B cell (primary cell): ENCODE measurements around the gene ARHGAP27. TPM values are rescaled to one million over a fixed set of nuclear protein-coding genes. Genes with fewer than 3 reads are reported as not detected.

ENCODE experiments used
- ATAC-seq: fragments of 200-7000 bp; cut with Tn5 transposase; one replicate; pipeline ENCODE4 v1.10.0; 2021; ENCODE audit warnings: low read depth, mild to moderate bottlenecking, moderate number of reproducible peaks, moderate library complexity
- CTCF ChIA-PET: fragments of 350-600 bp; sonication (Branson Sonifier 250); formaldehyde crosslinking; loops from one replicate; lab custom pipeline; 2021; ENCODE audit warnings: antibody characterized with exemption, inconsistent platforms; lab: Charles Lee
- POLR2A ChIA-PET: fragments of 350-600 bp; sonication (Branson Sonifier 250); formaldehyde crosslinking; loops from one replicate; lab custom pipeline; 2021; ENCODE audit warnings: antibody characterized with exemption; lab: Charles Lee
- DNase-seq: peaks from one replicate; pipeline ENCODE4 v3.0.0; 2013
- H2AFZ ChIP-seq: 2 replicates; pipeline ENCODE4 v1.6.1; 2012; ENCODE audit warnings: mild to moderate bottlenecking, low read depth, low read length; ENCODE audit not compliant: insufficient read depth, poor library complexity, severe bottlenecking
- H3K27ac ChIP-seq, 2 donors: 1 replicate in 1 of 2; 2 replicates in 1 of 2; pipeline ENCODE4 v1.5.1; 2012 to 2013; ENCODE audit warnings: low read length in 2 of 2, mild to moderate bottlenecking in 2 of 2, moderate library complexity in 1 of 2
- H3K27me3 ChIP-seq, 4 experiments: fragments of 200-600 bp in 1 of 4; sonication (generic) in 1 of 4; replicated peaks in 1 of 4; 1 replicate in 2 of 4; 2 replicates in 2 of 4; pipeline versions ENCODE4 v1.6.1 to v1.7.0; 2013 to 2016; ENCODE audit warnings: low read length in 3 of 4, mild to moderate bottlenecking in 2 of 4, mixed read lengths in 1 of 4, moderate library complexity in 1 of 4; ENCODE audit not compliant: insufficient read depth in 4 of 4, control insufficient read depth in 3 of 4; ENCODE audit errors: control extremely low read depth in 1 of 4
- H3K36me3 ChIP-seq, 2 experiments: replicated peaks in 1 of 2; 1 replicate in 1 of 2; 2 replicates in 1 of 2; pipeline versions ENCODE4 v1.6.1 to v1.7.1; 2013; ENCODE audit warnings: low read length in 1 of 2; ENCODE audit not compliant: insufficient read depth in 2 of 2, control insufficient read depth in 1 of 2; ENCODE audit errors: control extremely low read depth in 1 of 2, extremely low read depth in 1 of 2
- H3K4me1 ChIP-seq, 2 donors: fragments of 200-600 bp in 1 of 2; sonication (generic) in 1 of 2; 1 replicate in 1 of 2; 2 replicates in 1 of 2; pipeline versions ENCODE4 v1.5.1 to v1.6.1; 2013 to 2017; ENCODE audit warnings: low read length in 2 of 2; ENCODE audit not compliant: control insufficient read depth in 2 of 2, insufficient read depth in 2 of 2
- H3K4me2 ChIP-seq: replicated peaks from 2 replicates; pipeline ENCODE3; 2012; ENCODE audit warnings: mild to moderate bottlenecking, low read depth, low read length; ENCODE audit not compliant: poor library complexity, severe bottlenecking
- H3K4me3 ChIP-seq, 5 experiments: fragments of 200-600 bp in 1 of 5; sonication (generic) in 1 of 5; 1 replicate in 3 of 5; 2 replicates in 2 of 5; pipeline versions ENCODE4 v1.5.1 to v1.7.0; 2011 to 2016; ENCODE audit warnings: low read length in 4 of 5, mild to moderate bottlenecking in 4 of 5, low read depth in 2 of 5, control low read depth in 1 of 5, moderate library complexity in 1 of 5; ENCODE audit not compliant: insufficient read depth in 1 of 5; ENCODE audit errors: control extremely low read depth in 1 of 5, extremely low read depth in 1 of 5
- H3K79me2 ChIP-seq: fragments of 200-600 bp; sonication (generic); one replicate; pipeline ENCODE4 v1.6.0; 2016; ENCODE audit warnings: low read length; ENCODE audit not compliant: control insufficient read depth, insufficient read depth
- H3K9ac ChIP-seq: fragments of 200-600 bp; sonication (generic); 2 replicates; pipeline ENCODE4 v1.6.1; 2017; ENCODE audit warnings: mild to moderate bottlenecking, low read length, moderate library complexity
- H3K9me3 ChIP-seq, 3 donors: one replicate each; pipeline versions ENCODE4 v1.6.1 to v1.7.1; 2013; ENCODE audit warnings: low read length in 2 of 3; ENCODE audit not compliant: control insufficient read depth in 2 of 3, insufficient read depth in 1 of 3; ENCODE audit errors: control extremely low read depth in 1 of 3
- H4K20me1 ChIP-seq: 2 replicates; pipeline ENCODE4 v1.6.0; 2012; ENCODE audit warnings: mild to moderate bottlenecking, low read length; ENCODE audit not compliant: insufficient read depth, control insufficient read depth, poor library complexity, severe bottlenecking
- H3K27ac Mint-ChIP-seq: one replicate; pipeline ENCODE4 v1.8.0; 2021; ENCODE audit warnings: mixed read lengths
- H3K27me3 Mint-ChIP-seq: one replicate; pipeline ENCODE4 v1.8.0; 2021; ENCODE audit warnings: mixed read lengths
- H3K4me1 Mint-ChIP-seq: one replicate; pipeline ENCODE4 v1.8.0; 2021; ENCODE audit warnings: mixed read lengths
- H3K4me3 Mint-ChIP-seq: one replicate; pipeline ENCODE4 v1.8.0; 2021; ENCODE audit warnings: mixed read lengths
- H3K9me3 Mint-ChIP-seq: one replicate; pipeline ENCODE4 v1.8.0; 2022; ENCODE audit warnings: mixed read lengths; ENCODE audit not compliant: insufficient read depth
- EZH2 ChIP-seq: IDR thresholded peaks from 2 replicates; pipeline ENCODE4 v1.6.1; 2012; ENCODE audit warnings: borderline replicate concordance, low read depth, mild to moderate bottlenecking, moderate library complexity, low read length; ENCODE audit not compliant: insufficient read depth, poor library complexity, severe bottlenecking
- WGBS: methylation state at CpG from one replicate; pipeline ENCODE4 v1.1.5; 2013; ENCODE audit warnings: missing lambda C conversion rate; ENCODE audit not compliant: insufficient coverage; 5-methylcytosine and 5-hydroxymethylcytosine counted together
- intact Hi-C: fragments of 100-400 bp; cut with micrococcal nuclease; formaldehyde crosslinking; loops from one replicate; pipeline ENCODE4 v1.10.0; 2022
- polyA plus RNA-seq: library from polyadenylated mRNA; depleted of rRNA; stranded (reverse); fragments of >200 nt; gene quantifications from 2 replicates; pipeline ENCODE4 v1.2.3, GENCODE V29; 2012
- total RNA-seq, 2 donors: library from RNA; stranded (reverse); fragments of 120-200 nt in 1 of 2; gene quantifications; 1 replicate in 1 of 2; 2 replicates in 1 of 2; pipeline versions ENCODE4 v1.2.3 to v1.2.4, GENCODE V29; 2013 to 2022
- TF ChIP-seq, protein P1 (sequence below): fragments of 200-600 bp; IDR thresholded peaks from one replicate; pipeline ENCODE4 v1.8.0; 2022; ENCODE audit warnings: antibody characterized with exemption, mild to moderate bottlenecking

ARHGAP27 gene
- total and polyA plus RNA-seq, 2 donors (not counting 1 experiment from before 2014, with no cell fraction given): 159 to 227 TPM

GRCh38 chr17:45345554-45346215 is 87.0 kb downstream of the ARHGAP27 start:
- Mint-ChIP-seq H3K9me3 (no peaks in the 10 kb centered on the region), H3K4me1 (peaks cover 5% of the 10 kb centered on the region), H3K4me3 (no peak overlapping the region), H3K27ac (peak overlapping the region; percentile 62), H3K27me3 (peaks cover 3% of the 10 kb centered on the region)
- H3K4me2 ChIP-seq: no peak overlapping the region
- intact Hi-C loops: no loop called here
- no peak for ATAC-seq
- no peak overlapping the region for H3K27ac ChIP-seq
- no peaks in the 10 kb centered on the region for H3K79me2 ChIP-seq
- WGBS: no CpG with 5 or more reads among the region's 3 CpGs
- ChIA-PET CTCF (interaction anchor here (0.7 to 1.0 kb wide), 3 partner anchors 29 to 127 kb away, joined by 3 to 5 read pairs (median 4); partner anchors contain the start of gene MAP3K14), POLR2A (interaction anchor here (0.5 to 1.4 kb wide), 2 partner anchors 11 to 131 kb away, joined by 3 read pairs; no protein-coding TSS in a partner anchor)
- H2AFZ ChIP-seq: peak overlapping the region; percentile 16
- peaks cover 0 to 4% (median 0%) of the 10 kb centered on the region in 4 experiments for H3K27me3 ChIP-seq
- H3K4me1 ChIP-seq: peaks cover 0 to 5% of the 10 kb centered on the region in 2 donors
- no peak overlapping the region for H3K9ac ChIP-seq
- no peaks in the 10 kb centered on the region for H3K36me3 ChIP-seq
- H4K20me1 ChIP-seq: no peaks in the 10 kb centered on the region
- no peak overlapping the region for H3K4me3 ChIP-seq
- no peak for TF ChIP-seq EZH2
- TF ChIP-seq, protein P1, sequence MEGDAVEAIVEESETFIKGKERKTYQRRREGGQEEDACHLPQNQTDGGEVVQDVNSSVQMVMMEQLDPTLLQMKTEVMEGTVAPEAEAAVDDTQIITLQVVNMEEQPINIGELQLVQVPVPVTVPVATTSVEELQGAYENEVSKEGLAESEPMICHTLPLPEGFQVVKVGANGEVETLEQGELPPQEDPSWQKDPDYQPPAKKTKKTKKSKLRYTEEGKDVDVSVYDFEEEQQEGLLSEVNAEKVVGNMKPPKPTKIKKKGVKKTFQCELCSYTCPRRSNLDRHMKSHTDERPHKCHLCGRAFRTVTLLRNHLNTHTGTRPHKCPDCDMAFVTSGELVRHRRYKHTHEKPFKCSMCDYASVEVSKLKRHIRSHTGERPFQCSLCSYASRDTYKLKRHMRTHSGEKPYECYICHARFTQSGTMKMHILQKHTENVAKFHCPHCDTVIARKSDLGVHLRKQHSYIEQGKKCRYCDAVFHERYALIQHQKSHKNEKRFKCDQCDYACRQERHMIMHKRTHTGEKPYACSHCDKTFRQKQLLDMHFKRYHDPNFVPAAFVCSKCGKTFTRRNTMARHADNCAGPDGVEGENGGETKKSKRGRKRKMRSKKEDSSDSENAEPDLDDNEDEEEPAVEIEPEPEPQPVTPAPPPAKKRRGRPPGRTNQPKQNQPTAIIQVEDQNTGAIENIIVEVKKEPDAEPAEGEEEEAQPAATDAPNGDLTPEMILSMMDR: no peak
- no peaks in the 10 kb centered on the region for H3K9me3 ChIP-seq
- DNase-seq: no peak

DNA sequence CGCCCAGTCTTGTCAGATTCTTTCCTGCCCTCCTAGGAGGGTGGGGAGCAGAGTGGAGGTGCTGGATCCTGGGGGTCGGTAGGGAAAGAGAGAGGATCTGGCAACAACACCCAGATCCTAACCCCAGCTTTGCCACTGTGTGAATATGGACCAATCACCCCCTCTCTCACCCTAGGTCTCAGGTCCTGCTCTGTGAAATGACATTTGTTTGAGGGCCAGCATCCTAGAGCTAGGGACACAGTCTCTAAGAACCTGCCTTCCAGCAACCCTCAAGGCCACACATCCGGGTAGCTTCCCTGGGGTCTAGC is 87.5 kb downstream of the ARHGAP27 start:
- no peaks in the 10 kb centered on the region for H3K79me2 ChIP-seq
- WGBS: no CpG with 5 or more reads among the region's 3 CpGs
- ATAC-seq (no peak), DNase-seq (no peak)
- peak overlapping the region; percentile 62 for H3K27ac Mint-ChIP-seq
- no peak overlapping the region for H3K4me2 ChIP-seq
- H3K4me1 Mint-ChIP-seq: peaks cover 5% of the 10 kb centered on the region
- no peaks in the 10 kb centered on the region for H4K20me1 ChIP-seq
- no peak overlapping the region for H3K9ac ChIP-seq
- H3K9me3 ChIP-seq: no peaks in the 10 kb centered on the region
- H3K27ac ChIP-seq: no peak overlapping the region
- H2AFZ ChIP-seq: peak overlapping the region; percentile 16
- H3K4me1 ChIP-seq: peaks cover 0 to 5% of the 10 kb centered on the region in 2 donors
- no peak overlapping the region for H3K4me3 ChIP-seq
- no peaks in the 10 kb centered on the region for H3K9me3 Mint-ChIP-seq
- no peak overlapping the region for H3K4me3 Mint-ChIP-seq
- peaks cover 0 to 4% (median 0%) of the 10 kb centered on the region in 4 experiments for H3K27me3 ChIP-seq
- intact Hi-C loops: no loop called here
- CTCF ChIA-PET: interaction anchor here (0.7 to 1.0 kb wide), 3 partner anchors 28 to 126 kb away, joined by 3 to 5 read pairs (median 4); partner anchors contain the start of gene MAP3K14
- H3K27me3 Mint-ChIP-seq: peaks cover 3% of the 10 kb centered on the region
- POLR2A ChIA-PET: interaction anchor here (0.5 to 1.4 kb wide), 2 partner anchors 11 to 130 kb away, joined by 3 read pairs; no protein-coding TSS in a partner anchor
- no peaks in the 10 kb centered on the region for H3K36me3 ChIP-seq
- no peak for TF ChIP-seq EZH2
- TF ChIP-seq, protein P1: no peak
